Neural cell (in vitro differentiated cells): ENCODE measurements around the gene SIX5. TPM values are rescaled to one million over a fixed set of nuclear protein-coding genes. Genes with fewer than 3 reads are reported as not detected.
A peak's percentile ranks its signal among the peaks of the same experiment; 100 is the strongest.

Experiments used
- H2AFZ ChIP-seq: fragments of 200-600, 300-800 bp; sonication (generic), shearing (Covaris generic); 2 replicates; pipeline ENCODE4 v1.6.0; 2014; ENCODE audit warnings: low read depth, mild to moderate bottlenecking, antibody characterized with exemption, low read length, moderate library complexity
- H3F3A ChIP-seq: fragments of 200-600 bp; shearing (Covaris generic); 2 replicates; pipeline ENCODE4 v1.6.1; 2016; ENCODE audit warnings: mild to moderate bottlenecking, moderate library complexity, mixed read lengths, antibody characterized with exemption, low read length; ENCODE audit not compliant: insufficient read depth, poor library complexity, severe bottlenecking
- H3K27ac ChIP-seq: fragments of 200-600, 300-800 bp; sonication (generic), shearing (Covaris generic); 2 replicates; pipeline ENCODE4 v1.5.1; 2014; ENCODE audit warnings: mild to moderate bottlenecking, low read length, moderate library complexity
- H3K27me3 ChIP-seq: fragments of 300-800, 200-600 bp; sonication (generic), shearing (Covaris generic); 2 replicates; pipeline ENCODE4 v1.6.0; 2014; ENCODE audit warnings: mild to moderate bottlenecking, low read depth, low read length, moderate library complexity; ENCODE audit not compliant: insufficient read depth
- H3K36me3 ChIP-seq: fragments of 300-800, 200-600 bp; sonication (generic), shearing (Covaris generic); 2 replicates; pipeline ENCODE4 v1.5.1; 2014; ENCODE audit warnings: mild to moderate bottlenecking, antibody characterized with exemption, low read length, moderate library complexity; ENCODE audit not compliant: insufficient read depth
- H3K4me2 ChIP-seq: fragments of 300-800, 200-600 bp; sonication (generic), shearing (Covaris generic); 2 replicates; pipeline ENCODE4 v1.6.0; 2014; ENCODE audit warnings: mild to moderate bottlenecking, low read length
- H3K4me3 ChIP-seq: fragments of 300-800, 200-600 bp; sonication (generic), shearing (Covaris generic); 2 replicates; pipeline ENCODE4 v1.5.1; 2014; ENCODE audit warnings: mild to moderate bottlenecking, low read length, moderate library complexity
- H3K79me2 ChIP-seq: fragments of 200-600 bp; shearing (Covaris generic); replicated peaks from 2 replicates; pipeline ENCODE4 v1.6.0; 2014; ENCODE audit warnings: mild to moderate bottlenecking, low read length, moderate library complexity; ENCODE audit not compliant: insufficient read depth
- H3K9ac ChIP-seq: fragments of 300-800, 200-600 bp; sonication (generic), shearing (Covaris generic); 2 replicates; pipeline ENCODE4 v1.6.1; 2016; ENCODE audit warnings: mild to moderate bottlenecking, low read length, mixed read lengths
- H3K9me2 ChIP-seq: fragments of 200-600 bp; shearing (Covaris generic); 2 replicates; pipeline ENCODE4 v1.6.1; 2016; ENCODE audit warnings: mild to moderate bottlenecking, low read length, mixed read lengths; ENCODE audit not compliant: insufficient read depth
- H3K9me3 ChIP-seq: fragments of 200-600, 300-800 bp; sonication (generic), shearing (Covaris generic); 2 replicates; pipeline ENCODE4 v1.6.1; 2016; ENCODE audit warnings: mild to moderate bottlenecking, mixed run types, low read length, moderate library complexity, mixed read lengths
- H4K20me1 ChIP-seq: fragments of 200-600 bp; shearing (Covaris generic); 2 replicates; pipeline ENCODE4 v1.6.1; 2016; ENCODE audit warnings: mild to moderate bottlenecking, mixed run types; ENCODE audit not compliant: insufficient read depth
- CTCF ChIP-seq: fragments of 450-650 bp; IDR thresholded peaks from 2 replicates; pipeline ENCODE4 v1.5.1; 2014; ENCODE audit warnings: antibody characterized with exemption, mild to moderate bottlenecking, moderate library complexity; ENCODE audit not compliant: poor library complexity, severe bottlenecking
- EP300 ChIP-seq: fragments of 450-650 bp; conservative IDR thresholded peaks from 2 replicates; pipeline ENCODE4 v1.6.1; 2014; ENCODE audit warnings: antibody characterized with exemption, mild to moderate bottlenecking, moderate library complexity; ENCODE audit not compliant: poor library complexity, severe bottlenecking
- EZH2 ChIP-seq: fragments of 200-600, 300-800 bp; shearing (Covaris generic), sonication (generic); IDR thresholded peaks from 2 replicates; pipeline ENCODE4 v1.6.1; 2014; ENCODE audit warnings: antibody characterized with exemption, low read length, borderline replicate concordance, mild to moderate bottlenecking; ENCODE audit not compliant: insufficient read depth, poor library complexity, severe bottlenecking
- MXI1 ChIP-seq: fragments of 450-650 bp; conservative IDR thresholded peaks from 2 replicates; pipeline ENCODE4 v1.6.1; 2014; ENCODE audit warnings: antibody characterized with exemption, mild to moderate bottlenecking; ENCODE audit not compliant: poor library complexity, severe bottlenecking
- POLR2AphosphoS5 ChIP-seq: IDR thresholded peaks from 2 replicates; pipeline ENCODE4 v1.6.1; 2012
- RAD21 ChIP-seq: fragments of 450-650 bp; conservative IDR thresholded peaks from 2 replicates; pipeline ENCODE4 v1.6.1; 2014; ENCODE audit warnings: antibody characterized with exemption, mild to moderate bottlenecking, moderate library complexity
- SMC3 ChIP-seq: fragments of 450-650 bp; conservative IDR thresholded peaks from 2 replicates; pipeline ENCODE4 v1.6.1; 2014; ENCODE audit warnings: antibody characterized with exemption, mild to moderate bottlenecking, moderate library complexity; ENCODE audit not compliant: poor library complexity
- TAF1 ChIP-seq: IDR thresholded peaks from 2 replicates; pipeline ENCODE4 v1.6.1; 2012; ENCODE audit warnings: low read depth
- polyA plus RNA-seq: library from polyadenylated mRNA; depleted of rRNA; stranded (reverse); fragments of >200 nt; gene quantifications from 2 replicates; pipeline ENCODE4 v1.2.3, GENCODE V29; 2014
- TF ChIP-seq, protein P1 (sequence below): IDR thresholded peaks from 2 replicates; pipeline ENCODE4 v1.6.1; 2012; ENCODE audit warnings: borderline replicate concordance

The SIX5 gene
- polyA plus RNA-seq, 1 donor from 2014 or later: not detected

- no peaks in the 10 kb centered on the region for H4K20me1 ChIP-seq
- H3K4me3 ChIP-seq: peak overlapping the region; percentile 55
- no peak overlapping the region for H3K27ac ChIP-seq
- H3K79me2 ChIP-seq: no peaks in the 10 kb centered on the region
- no peak overlapping the region for H3K4me2 ChIP-seq
- H3K36me3 ChIP-seq: no peaks in the 10 kb centered on the region
- H3K9me3 ChIP-seq: no peaks in the 10 kb centered on the region
- H3F3A ChIP-seq: no peaks in the 10 kb centered on the region
- no peaks in the 10 kb centered on the region for H3K9me2 ChIP-seq
- TF ChIP-seq, protein P1, sequence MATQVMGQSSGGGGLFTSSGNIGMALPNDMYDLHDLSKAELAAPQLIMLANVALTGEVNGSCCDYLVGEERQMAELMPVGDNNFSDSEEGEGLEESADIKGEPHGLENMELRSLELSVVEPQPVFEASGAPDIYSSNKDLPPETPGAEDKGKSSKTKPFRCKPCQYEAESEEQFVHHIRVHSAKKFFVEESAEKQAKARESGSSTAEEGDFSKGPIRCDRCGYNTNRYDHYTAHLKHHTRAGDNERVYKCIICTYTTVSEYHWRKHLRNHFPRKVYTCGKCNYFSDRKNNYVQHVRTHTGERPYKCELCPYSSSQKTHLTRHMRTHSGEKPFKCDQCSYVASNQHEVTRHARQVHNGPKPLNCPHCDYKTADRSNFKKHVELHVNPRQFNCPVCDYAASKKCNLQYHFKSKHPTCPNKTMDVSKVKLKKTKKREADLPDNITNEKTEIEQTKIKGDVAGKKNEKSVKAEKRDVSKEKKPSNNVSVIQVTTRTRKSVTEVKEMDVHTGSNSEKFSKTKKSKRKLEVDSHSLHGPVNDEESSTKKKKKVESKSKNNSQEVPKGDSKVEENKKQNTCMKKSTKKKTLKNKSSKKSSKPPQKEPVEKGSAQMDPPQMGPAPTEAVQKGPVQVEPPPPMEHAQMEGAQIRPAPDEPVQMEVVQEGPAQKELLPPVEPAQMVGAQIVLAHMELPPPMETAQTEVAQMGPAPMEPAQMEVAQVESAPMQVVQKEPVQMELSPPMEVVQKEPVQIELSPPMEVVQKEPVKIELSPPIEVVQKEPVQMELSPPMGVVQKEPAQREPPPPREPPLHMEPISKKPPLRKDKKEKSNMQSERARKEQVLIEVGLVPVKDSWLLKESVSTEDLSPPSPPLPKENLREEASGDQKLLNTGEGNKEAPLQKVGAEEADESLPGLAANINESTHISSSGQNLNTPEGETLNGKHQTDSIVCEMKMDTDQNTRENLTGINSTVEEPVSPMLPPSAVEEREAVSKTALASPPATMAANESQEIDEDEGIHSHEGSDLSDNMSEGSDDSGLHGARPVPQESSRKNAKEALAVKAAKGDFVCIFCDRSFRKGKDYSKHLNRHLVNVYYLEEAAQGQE: no peak
- TF ChIP-seq SMC3: no peak
- TF ChIP-seq RAD21: no peak
- TF ChIP-seq EP300: no peak
- no peak for TF ChIP-seq TAF1
- no peak for TF ChIP-seq POLR2AphosphoS5
- TF ChIP-seq EZH2: no peak
- no peak for TF ChIP-seq MXI1
- TF ChIP-seq CTCF: no peak
- H3K27me3 ChIP-seq: no peaks in the 10 kb centered on the region
- peak overlapping the region; percentile 31 for H3K9ac ChIP-seq
- H2AFZ ChIP-seq: no peak overlapping the region
Observed at GRCh38 chr19:45815481-45816216, 46.6 kb upstream of the SIX5 start.

DNA sequence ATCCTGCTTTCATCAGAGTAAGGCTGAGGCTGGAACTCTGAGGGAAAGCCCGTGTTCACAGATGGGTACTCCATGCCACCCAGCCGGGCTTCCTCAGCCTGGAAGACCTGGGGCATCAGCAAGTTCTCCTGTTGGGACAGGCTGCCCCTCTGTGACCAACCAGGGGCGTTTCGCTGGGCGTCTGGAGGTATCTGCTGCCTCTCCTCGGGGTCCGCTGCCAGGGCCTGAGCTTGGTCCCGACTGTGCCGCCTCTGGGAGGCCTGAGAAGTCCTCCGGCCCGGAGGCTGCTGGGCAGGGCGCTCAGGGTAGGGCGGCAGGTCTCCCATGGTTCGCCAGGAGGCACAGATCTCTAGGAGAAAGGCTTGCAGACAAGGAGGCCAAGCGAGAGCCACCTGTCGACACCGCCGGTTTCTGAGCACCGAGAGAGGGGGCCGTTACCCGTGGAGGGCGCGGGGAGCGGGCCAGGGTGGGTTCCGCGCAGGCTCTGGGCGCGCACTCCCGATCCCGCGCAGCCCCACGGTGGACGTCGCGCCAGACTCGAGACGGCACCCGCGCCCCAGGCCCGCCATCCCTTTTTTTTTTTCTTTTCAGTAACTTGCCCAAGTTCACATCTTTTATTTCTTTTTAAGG lies 45.9 kb upstream of the SIX5 start, which contains the start of gene RSPH6A:
TSS of gene RSPH6A (minus strand) at position 458 of the 630 bp plus-strand sequence. CDS start at position 326, 132 bp downstream.
- H3K9me2 ChIP-seq: no peaks in the 10 kb centered on the region
- peak within 1 kb of the TSS; percentile 31 for H3K9ac ChIP-seq
- H3K4me2 ChIP-seq: no peak within 1 kb of the TSS

More for the DNA sequence above, 45.9 kb upstream of the SIX5 start, which contains the start of gene RSPH6A:
- Histone ChIP-seq H2AFZ (no peak within 1 kb of the TSS), H3K9me3 (no peaks in the 10 kb centered on the region), H3K36me3 (no peaks in the 10 kb centered on the region), H4K20me1 (no peaks in the 10 kb centered on the region), H3K79me2 (no peaks in the 10 kb centered on the region), H3K27ac (no peak within 1 kb of the TSS), H3K4me3 (peak within 1 kb of the TSS; percentile 55), H3F3A (no peaks in the 10 kb centered on the region), H3K27me3 (no peaks in the 10 kb centered on the region)
- TF ChIP-seq POLR2AphosphoS5 (no peak), CTCF (no peak), TAF1 (no peak), MXI1 (no peak), RAD21 (no peak), SMC3 (no peak), EZH2 (no peak)
- TF ChIP-seq, protein P1: no peak
